Cerebellar cortex (tissue), 1 donor: ENCODE results near the gene TRIM2.
A peak's percentile ranks its signal among the peaks of the same experiment; 100 is the strongest.

Experiments used
- DNase-seq: peaks from one replicate; pipeline ENCODE4 v3.0.0-alpha.2; 2015; ENCODE audit warnings: low spot score

The TRIM2 gene

GRCh38 chr4:153275380-153276276, 71.4 kb downstream of the TRIM2 start:
- DNase-seq: no peak

- peak; percentile 92 for DNase-seq
Measured at GRCh38 chr4:153276971-153277370, 72.7 kb downstream of the TRIM2 start.

- no peak for DNase-seq
Measured at GRCh38 chr4:153281476-153281875, 77.2 kb downstream of the TRIM2 start.

GRCh38 chr4:153282023-153282422, 77.8 kb downstream of the TRIM2 start:
- DNase-seq: no peak

- DNase-seq: no peak
Measured at GRCh38 chr4:153283260-153283659, 79.0 kb downstream of the TRIM2 start.

GRCh38 chr4:153290134-153290533, 85.9 kb downstream of the TRIM2 start:
- DNase-seq: no peak

GRCh38 chr4:153291562-153291961, 87.3 kb downstream of the TRIM2 start:
- DNase-seq: no peak

- no peak for DNase-seq
Measured at GRCh38 chr4:153292897-153293741, 88.9 kb downstream of the TRIM2 start.

GRCh38 chr4:153293742-153294057, 89.5 kb downstream of the TRIM2 start:
- no peak for DNase-seq

- DNase-seq: no peak
Measured at GRCh38 chr4:153294631-153295030, 90.4 kb downstream of the TRIM2 start.

GRCh38 chr4:153295131-153295755, 91.0 kb downstream of the TRIM2 start:
- DNase-seq: no peak

- no peak for DNase-seq
Measured at GRCh38 chr4:153296040-153296823, 92.0 kb downstream of the TRIM2 start.

- DNase-seq: no peak
Measured at GRCh38 chr4:153297116-153297515, 92.9 kb downstream of the TRIM2 start.

- no peak for DNase-seq
Measured at GRCh38 chr4:153310793-153311192, 106.5 kb downstream of the TRIM2 start.

- peak; percentile 23 for DNase-seq
Measured at GRCh38 chr4:153314915-153315314, 110.7 kb downstream of the TRIM2 start.

- DNase-seq: peak; percentile 75
Measured at GRCh38 chr4:153318696-153319320, 114.6 kb downstream of the TRIM2 start.

- no peak for DNase-seq
Measured at GRCh38 chr4:153322791-153323190, 118.5 kb downstream of the TRIM2 start.

GRCh38 chr4:153324046-153324445, 119.8 kb downstream of the TRIM2 start:
- DNase-seq: no peak

GRCh38 chr4:153325558-153325957, 121.3 kb downstream of the TRIM2 start:
- DNase-seq: no peak

GRCh38 chr4:153326513-153326912, 122.3 kb downstream of the TRIM2 start:
- no peak for DNase-seq

GRCh38 chr4:153327247-153327646, 123.0 kb downstream of the TRIM2 start:
- DNase-seq: no peak
